ENCODE measurements around the gene IMPG2. TPM values are rescaled to one million over a fixed set of nuclear protein-coding genes. Genes with fewer than 3 reads are reported as not detected.

IMPG2 gene
- total RNA-seq, 1 donor from 2014 or later = 0.03 TPM

GRCh38 chr3:101243285-101244211 lies 76.8 kb downstream of the IMPG2 start:
- ATAC-seq (no peak), DNase-seq (ENCODE audit: low spot score) (no peak)

GRCh38 chr3:101240719-101241399 lies 79.5 kb downstream of the IMPG2 start:
- no peak for ATAC-seq

GRCh38 chr3:101235048-101235447 lies 85.3 kb downstream of the IMPG2 start:
- DNase-seq (ENCODE audit: low spot score) = no peak
- no peak for ATAC-seq

More at GRCh38 chr3:101240719-101241399, 79.5 kb downstream of the IMPG2 start:
- DNase-seq (ENCODE audit: low spot score) = no peak

- no peak for ATAC-seq
- no peak for DNase-seq (ENCODE audit: low spot score)
These were observed 89.8 kb downstream of the IMPG2 start for GRCh38 chr3:101230618-101231017.

- DNase-seq (ENCODE audit: low spot score) = no peak
- ATAC-seq = no peak
These were observed 90.7 kb downstream of the IMPG2 start for GRCh38 chr3:101229681-101230080.

- no peak for DNase-seq (ENCODE audit: low spot score)
- no peak for ATAC-seq
These were observed 91.9 kb downstream of the IMPG2 start for GRCh38 chr3:101228441-101228840.

GRCh38 chr3:101224739-101225138 lies 95.6 kb downstream of the IMPG2 start:
- ATAC-seq (no peak), DNase-seq (ENCODE audit: low spot score) (no peak)

GRCh38 chr3:101223016-101223415 lies 97.4 kb downstream of the IMPG2 start:
- DNase-seq (ENCODE audit: low spot score) = no peak
- no peak for ATAC-seq

- no peak for DNase-seq (ENCODE audit: low spot score)
- no peak for ATAC-seq
These were observed 100.4 kb downstream of the IMPG2 start for GRCh38 chr3:101219842-101220560.

- no peak for DNase-seq (ENCODE audit: low spot score)
- ATAC-seq = no peak
These were observed 102.7 kb downstream of the IMPG2 start for GRCh38 chr3:101217472-101218245.

GRCh38 chr3:101216710-101217465 lies 103.5 kb downstream of the IMPG2 start:
- no peak for DNase-seq (ENCODE audit: low spot score)

GRCh38 chr3:101212730-101213129 lies 107.6 kb downstream of the IMPG2 start:
- DNase-seq (ENCODE audit: low spot score) = no peak
- ATAC-seq = no peak

More at GRCh38 chr3:101216710-101217465, 103.5 kb downstream of the IMPG2 start:
- ATAC-seq = no peak

- ATAC-seq = no peak
- no peak for DNase-seq (ENCODE audit: low spot score)
These were observed 116.1 kb downstream of the IMPG2 start for GRCh38 chr3:101204246-101204645.

GRCh38 chr3:101203411-101203810 lies 117.0 kb downstream of the IMPG2 start:
- DNase-seq (ENCODE audit: low spot score) = no peak
- ATAC-seq = no peak

GRCh38 chr3:101202640-101203039 lies 117.7 kb downstream of the IMPG2 start:
- DNase-seq (ENCODE audit: low spot score) (no peak), ATAC-seq (no peak)

- DNase-seq (ENCODE audit: low spot score) = no peak
- ATAC-seq = no peak
These were observed 119.9 kb downstream of the IMPG2 start for GRCh38 chr3:101200461-101200860.

- DNase-seq (ENCODE audit: low spot score) (no peak), ATAC-seq (peak; percentile 67)
These were observed 124.2 kb downstream of the IMPG2 start for GRCh38 chr3:101195951-101196713.

GRCh38 chr3:101194392-101194791 lies 126.0 kb downstream of the IMPG2 start:
- ATAC-seq (no peak), DNase-seq (ENCODE audit: low spot score) (no peak)

GRCh38 chr3:101193957-101194356 lies 126.4 kb downstream of the IMPG2 start:
- DNase-seq (ENCODE audit: low spot score) (no peak), ATAC-seq (no peak)
